HS-27A (cell line): Measurements from ENCODE around the gene ATP6V1A.

Source experiments
- DNase-seq: peaks from one replicate; pipeline ENCODE4 v3.0.0-alpha.2; 2012; ENCODE audit warnings: low read depth, missing footprints

ATP6V1A gene

DNA sequence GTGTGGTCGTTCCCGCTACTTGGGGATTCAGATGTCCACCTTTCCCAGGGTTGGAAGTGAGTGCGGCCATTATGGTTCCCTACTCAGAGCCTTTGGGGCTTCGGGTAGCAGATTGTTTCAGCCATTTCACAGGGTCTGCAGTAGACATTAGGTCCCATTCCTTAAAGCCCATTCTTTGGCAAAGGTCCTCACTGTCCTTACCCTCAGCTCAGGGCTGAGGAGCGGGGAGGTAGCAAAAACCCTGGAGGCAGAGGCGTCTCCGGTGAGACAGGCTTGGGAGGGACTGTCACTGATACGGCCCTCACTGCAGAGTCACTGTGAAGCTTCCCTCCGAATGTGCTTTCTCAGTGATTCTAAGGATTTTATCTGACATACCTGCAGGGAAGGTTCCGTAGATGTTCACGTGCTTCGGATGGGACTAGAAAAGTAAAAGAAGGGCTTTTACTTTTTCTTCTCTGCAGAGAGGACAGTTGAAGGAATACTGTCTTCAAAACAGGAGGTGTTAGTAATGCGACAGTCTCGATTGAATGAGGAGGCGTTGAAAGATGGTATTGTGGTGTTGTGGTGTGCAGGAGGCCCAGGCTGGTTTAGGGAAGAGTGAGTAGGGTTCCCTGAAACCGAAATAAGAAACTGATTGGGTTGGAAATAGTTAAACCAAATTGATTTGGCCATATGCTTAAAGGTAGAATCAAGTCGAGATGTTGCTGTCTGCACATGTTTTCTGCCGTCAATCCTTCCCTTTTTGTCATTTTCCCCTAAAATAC is 630 bp downstream of the ATP6V1A start:
- DNase-seq, result no peak

DNA sequence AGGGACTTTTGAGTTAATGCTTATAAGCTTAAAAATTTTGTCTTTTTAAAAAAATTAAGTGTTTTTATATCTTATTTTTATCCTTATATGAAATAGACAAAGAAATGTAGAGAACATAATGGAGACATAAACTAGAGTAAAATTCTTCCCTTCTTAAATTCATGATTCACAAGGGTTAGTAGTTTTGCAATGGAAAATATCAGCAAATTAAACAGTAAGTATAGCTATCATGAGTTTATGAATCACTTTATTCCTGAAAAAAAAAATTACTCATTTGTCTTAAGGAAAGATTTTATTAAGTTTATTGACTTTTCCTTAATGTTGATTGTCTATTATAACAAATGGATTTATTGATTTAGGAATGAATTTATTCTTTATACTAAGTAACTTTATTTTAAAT is 4.3 kb downstream of the ATP6V1A start:
- no peak for DNase-seq

DNA sequence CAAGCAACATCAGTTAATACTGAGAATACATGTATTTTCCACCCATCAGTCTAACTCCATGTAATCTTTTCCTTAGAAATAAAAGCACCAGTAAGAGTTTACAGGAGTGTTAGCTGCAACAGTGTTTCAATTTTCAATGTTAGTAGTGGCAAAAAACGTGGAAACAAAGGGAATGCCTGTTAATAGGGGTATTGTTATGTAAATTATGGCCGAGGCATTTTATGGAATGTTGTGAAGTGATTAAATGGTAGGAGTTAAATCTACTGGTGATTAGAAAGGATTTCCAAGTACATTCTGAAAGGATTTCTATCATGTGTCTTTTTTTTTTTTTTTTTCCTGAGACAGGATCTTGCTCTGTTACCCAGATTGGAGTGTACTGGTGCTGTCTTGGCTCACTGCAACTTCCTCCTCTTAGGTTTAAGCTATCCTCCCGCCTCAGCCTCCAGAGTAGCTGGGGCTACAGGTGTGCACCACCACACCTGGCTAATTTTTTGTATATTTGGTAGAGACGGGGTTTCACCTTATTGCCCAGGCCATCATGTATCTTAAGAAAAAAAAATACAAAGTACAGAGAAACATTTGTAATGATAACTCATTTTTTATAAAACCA is 6.6 kb downstream of the ATP6V1A start:
- no peak for DNase-seq

DNA sequence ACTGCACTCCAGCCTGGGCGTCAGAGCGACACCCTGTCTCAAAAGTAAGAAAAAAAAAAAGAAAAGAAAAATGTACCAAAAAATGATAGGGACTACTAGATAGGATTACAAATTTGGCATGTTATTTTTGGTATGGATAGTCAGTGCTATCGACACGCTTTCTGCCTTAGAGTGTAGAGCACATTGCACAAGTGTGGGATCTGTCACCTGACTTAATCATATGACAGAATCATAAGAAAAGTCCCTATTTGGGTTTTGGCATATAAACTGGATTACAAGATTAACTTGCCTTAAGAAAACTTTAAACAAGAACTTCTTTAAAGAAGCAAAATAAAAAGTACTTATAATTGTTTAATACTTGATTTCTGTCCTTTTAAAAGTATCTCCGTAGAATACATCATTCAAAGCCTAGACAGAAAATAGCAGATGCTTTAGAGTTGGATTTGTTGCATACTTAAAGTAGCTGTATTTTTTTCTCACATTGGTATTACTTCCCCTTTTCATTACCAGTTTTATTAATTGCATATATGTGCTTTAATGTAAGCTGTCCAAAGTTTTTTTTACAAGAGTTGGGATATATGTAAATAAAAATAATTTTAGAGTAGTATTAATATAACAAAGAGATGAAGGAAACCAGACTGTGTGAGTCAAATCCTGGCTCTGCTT is 7.8 kb downstream of the ATP6V1A start:
- DNase-seq, result no peak

DNA sequence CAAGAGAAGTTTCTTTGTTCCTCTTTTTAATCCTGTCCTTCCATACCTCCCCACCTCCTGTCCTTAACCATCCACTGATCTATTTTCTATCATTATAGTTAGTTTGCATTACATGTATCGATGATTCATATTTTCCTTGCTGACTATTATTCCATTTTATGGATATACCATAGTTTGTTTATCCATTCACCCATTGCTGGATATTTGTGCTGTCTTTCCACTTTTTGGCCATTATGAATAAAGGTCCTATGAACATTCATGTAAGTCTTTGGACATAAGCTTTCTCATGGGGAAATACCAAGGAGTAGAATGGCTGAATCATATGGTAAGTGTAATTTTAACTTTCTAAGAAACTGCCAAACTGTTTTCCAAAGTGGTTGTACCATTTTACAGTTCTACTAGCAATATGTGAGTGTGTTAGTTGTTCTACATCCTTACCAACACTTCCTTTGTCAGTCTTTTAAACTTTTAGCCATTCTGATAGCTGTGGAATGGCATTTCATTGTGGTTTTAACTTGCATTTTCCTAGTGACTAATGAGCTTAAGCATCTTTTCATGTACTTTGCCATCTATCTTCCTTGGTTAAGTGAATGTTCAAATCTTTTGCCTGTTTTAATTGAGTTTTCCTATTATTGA is 11.7 kb downstream of the ATP6V1A start:
- peak; percentile 47 for DNase-seq

DNA sequence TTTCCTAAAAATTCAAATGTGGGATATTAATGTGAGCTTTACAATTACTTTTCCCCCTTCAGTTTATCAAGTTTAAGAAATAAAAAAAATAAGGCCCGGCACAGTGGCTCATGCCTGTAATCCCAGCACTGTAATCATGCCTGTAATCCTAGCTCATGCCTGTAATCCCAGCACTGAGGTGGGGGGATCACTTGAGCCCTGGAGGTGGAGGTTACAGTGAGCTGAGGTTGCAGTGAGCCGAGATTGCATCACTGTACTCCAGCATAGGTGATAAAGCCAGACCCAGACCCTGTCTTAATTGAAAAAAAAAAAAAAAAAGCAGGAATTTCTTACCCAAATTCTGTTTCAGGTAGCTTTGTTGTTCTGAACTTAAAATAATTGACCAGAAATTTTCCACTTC is 17.9 kb downstream of the ATP6V1A start:
- DNase-seq, result no peak

DNA sequence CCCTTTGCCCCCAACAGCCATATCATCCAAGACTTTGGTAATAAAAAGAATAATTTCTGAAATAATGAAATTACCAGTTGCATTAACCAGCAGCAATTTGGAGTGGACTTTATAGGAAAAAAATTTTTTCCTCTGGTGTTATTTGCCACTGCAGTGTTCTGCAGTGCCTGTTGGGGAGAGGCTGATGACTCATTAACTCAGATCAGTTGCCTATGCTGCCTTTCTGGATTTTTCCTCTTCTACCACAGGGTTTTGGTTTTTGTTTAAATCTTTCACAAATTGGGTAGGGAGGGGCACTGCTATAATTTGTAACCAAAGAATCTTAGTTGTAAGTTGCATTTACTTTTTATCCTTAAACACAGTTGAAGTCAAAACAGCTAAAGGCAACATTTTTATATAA is 22.7 kb downstream of the ATP6V1A start:
- DNase-seq, result no peak

DNA sequence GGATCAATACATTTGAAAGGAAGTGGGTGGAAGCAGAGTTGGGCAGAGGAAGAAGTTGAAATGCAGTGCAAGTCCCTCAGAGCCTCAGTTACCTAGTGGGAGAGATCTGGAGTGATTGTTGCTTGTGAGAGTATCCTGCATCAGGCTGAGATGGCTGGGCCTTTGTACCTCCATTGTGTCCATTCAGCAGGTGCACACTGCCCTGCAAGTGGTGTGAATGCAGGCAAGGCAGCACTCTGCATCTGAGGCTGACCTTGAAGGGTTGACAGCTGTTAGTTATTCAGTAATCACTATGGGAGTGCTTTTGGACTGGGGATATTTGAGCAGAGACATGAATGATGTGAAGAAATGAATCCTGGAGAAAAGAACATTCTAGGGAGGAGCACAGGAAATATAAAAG is 25.2 kb downstream of the ATP6V1A start:
- no peak for DNase-seq

DNA sequence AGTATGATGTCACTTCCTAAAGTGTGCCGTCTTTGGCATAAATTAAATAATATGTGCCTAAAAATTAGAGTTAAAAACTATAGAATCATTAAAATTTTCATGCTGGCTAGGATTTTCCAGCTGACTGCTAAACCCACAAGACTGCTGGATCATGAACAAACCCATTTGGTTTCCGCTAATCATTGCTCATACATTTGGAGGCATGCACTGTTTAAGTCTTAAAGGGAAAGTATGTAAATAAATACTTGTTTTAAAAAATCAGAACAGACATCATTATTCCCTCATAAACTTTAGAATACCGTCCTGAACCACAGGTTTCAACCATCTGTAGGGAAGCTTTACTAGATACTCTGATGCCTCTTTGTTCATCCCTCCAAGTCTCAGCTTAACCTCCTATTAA is 26.5 kb downstream of the ATP6V1A start:
- no peak for DNase-seq

DNA sequence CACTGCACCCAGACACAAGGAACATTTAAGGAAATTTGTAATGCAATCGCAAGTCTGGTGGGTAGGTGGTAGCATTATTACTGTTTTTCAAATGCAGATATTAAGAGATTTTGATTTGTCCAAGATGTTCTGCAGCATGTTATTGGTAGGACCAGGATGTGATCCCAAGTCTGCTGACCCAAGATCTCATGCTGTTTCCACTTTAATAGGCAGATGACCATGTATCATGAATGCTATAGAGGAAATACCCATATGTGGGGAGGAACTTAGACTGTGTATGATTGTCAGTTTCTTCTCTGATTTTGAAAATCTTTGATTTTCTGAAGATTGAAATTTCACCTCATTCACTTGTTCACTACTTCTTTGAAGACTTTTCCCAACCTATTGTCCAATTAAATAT is 28.7 kb downstream of the ATP6V1A start:
- DNase-seq, result no peak

DNA sequence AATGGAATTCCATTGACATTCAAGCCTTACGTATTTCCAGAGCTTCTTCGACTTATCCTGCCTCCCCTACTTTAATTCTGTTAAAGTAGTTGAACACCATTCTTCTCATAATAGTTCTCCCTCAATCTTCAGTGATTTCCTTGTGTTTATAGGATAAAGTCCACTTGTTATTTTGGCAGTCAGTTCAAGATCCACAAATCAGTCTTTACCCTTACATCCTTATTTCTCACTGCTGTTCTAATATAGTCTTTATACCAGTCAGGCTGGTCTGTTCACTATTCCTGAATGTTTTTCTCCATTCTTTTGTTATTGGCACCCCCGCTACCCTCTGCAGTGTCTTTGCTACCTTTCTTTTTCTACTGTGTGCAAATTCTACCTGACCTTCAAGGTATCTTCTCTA is 29.7 kb downstream of the ATP6V1A start:
- DNase-seq, result no peak

DNA sequence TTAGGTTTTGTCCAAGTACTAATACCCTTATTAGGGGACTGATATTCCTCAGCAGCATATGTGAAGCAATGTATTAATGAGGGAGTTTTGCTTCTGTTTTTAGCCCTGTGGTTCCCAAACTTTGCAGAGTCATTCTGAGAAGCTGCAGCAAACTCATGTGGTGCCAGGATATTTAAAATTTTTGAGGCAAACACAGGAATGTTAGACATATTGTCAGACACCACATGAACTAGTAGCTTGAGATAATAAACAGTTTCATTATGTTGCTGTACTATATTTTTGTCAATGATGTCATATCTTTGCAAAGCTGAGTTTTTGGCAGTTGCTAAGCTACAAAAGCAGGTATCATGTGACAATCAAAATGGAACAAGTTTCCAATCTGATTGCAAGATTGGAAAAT is 36.6 kb downstream of the ATP6V1A start:
- DNase-seq, result peak; percentile 63

DNA sequence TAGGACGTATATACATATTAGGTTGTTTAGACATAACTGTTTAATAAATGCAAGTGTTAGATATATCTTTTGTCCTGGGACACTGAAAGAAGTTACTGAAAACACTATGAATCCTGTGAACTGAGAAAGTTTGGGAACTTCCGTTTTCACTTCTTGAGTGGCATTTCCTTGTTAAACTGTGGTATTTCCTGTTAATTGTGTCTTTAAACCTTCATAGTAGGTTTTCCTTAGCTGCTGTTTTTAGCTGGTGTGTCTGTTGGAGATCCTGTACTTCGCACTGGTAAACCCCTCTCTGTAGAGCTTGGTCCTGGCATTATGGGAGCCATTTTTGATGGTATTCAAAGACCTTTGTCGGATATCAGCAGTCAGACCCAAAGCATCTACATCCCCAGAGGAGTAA is 37.1 kb downstream of the ATP6V1A start:
- no peak for DNase-seq

DNA sequence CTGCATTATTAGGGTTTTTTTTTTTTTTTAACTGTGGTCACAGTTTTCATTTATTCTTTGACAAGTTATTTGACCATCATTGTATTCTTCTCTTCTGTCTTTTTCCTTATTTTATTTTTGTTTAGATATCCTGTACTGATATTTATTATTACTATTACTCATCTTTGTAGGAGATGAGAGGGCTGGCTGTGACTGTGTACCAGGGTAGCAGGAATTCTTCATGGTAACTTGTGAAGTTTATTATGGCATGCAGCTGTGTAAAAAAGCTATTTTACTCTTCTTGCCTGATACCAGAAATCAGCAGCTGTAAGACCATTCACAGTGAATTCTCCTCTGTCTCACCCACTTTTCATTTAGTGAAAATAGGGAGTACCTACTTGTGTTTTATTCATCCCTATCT is 44.5 kb downstream of the ATP6V1A start:
- no peak for DNase-seq

DNA sequence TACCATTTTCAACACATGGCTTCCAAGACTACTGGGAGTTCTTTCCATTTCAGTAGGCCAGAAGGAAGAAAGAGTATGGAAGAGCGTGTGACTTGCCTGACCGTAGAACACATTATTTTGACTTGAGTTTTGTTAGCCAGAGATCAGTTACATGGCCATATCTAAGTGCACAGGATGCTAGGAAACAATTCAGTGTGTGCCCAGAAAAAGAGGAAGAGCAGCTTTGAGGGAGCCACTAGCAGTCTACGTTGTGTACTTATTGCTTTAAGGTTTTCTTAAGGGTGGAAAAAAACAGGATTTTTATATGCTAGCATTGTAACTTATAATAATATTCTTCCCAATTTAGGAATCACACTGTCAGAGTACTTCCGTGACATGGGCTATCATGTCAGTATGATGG is 47.7 kb downstream of the ATP6V1A start:
- no peak for DNase-seq

DNA sequence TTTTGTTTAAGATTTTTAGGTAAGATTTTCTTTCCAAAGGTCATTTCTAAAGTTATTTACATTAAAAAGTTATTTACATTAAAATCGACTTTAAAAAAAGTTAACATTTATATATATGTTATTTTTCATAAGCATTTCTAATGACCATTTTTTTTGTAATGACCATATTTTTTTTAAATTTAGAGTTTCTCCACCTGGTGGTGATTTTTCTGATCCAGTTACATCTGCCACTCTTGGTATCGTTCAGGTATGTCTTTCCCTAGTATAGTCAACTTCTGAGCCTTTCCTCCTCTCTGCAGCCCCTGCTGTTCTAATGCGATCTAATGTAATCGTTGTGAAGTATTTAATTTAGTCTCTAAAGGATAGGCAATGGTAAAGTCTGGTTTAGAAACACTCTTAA is 48.9 kb downstream of the ATP6V1A start:
- DNase-seq, result no peak

DNA sequence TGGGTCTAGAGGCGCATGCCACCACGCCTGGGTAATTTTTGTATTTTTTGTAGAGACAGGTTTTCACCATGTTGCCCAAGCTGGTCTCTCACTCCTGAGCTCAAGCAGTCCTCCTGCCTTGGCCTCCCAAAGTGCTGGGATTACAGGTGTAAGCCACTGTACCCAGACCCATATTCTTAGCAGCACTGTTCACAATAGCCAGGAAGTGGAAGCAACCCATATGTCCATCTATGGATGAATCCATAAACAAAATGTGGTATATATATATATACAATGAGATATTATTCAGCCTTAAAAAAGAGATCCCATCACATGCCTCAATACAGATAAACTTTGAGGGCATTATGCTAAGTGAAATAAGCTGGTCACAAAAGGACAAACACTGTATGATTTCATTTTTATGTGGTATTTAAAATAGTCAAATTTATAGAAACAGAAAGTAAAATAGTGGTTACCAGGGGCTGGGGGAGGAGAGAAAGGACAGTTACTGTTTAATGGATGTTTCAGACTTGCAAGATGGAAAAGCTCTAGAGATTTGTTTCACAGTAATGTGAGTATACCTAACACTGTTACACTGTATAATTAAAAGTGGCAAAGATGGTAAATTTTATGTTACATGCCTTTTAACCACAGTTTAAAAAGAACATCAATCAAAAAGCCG is 56.1 kb downstream of the ATP6V1A start:
- no peak for DNase-seq

DNA sequence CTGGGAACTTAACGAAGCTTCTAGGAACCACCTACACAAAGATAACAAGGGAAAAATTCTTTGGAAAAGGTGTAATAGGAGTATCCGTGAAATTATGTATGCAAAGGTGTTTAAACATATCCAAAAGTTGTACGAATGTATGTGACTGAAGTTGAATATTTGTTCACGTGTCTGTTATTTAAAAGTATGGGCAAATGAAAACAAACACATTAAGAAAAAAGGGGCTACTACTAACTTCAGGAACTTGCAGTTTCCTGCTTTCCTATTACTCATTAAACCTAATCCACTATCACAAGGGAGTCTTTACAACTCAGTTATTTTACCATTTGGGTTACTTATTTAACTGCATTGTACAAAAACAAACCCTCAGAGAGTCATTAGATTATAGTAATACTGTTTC is 57.8 kb downstream of the ATP6V1A start:
- DNase-seq, result no peak

DNA sequence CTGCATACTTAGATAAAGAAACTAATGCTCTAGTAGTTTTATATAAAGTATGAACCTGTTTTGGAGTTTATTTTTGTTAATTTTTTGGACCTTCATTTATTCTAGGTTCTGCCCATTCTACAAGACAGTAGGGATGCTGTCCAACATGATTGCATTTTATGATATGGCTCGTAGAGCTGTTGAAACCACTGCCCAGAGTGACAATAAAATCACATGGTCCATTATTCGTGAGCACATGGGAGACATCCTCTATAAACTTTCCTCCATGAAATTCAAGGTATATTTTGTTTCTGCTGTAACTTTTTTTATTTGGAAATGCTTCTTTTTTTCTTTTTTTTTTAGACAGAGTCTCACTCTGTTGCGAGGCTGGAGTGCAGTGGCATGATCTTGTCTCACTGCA is 58.4 kb downstream of the ATP6V1A start:
- no peak for DNase-seq

DNA sequence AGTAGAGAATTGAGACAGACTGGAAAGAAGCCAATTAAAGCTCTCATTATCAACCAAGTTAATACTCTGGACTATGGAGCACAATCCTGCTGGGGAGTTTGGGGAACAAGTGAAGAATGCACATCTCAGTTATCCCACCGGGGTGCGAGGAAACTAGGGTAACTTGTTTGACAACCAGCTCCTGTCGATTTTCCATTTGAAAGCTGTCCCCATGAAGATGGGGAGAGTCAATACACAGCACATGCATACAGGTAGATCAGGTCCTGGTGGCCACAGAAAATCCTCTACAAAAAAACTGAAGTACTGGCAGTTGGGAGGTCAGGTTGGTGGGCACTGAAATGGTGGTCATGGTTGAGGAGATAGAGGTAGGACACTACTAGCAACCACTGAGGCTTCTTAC is 66.0 kb downstream of the ATP6V1A start:
- no peak for DNase-seq

DNA sequence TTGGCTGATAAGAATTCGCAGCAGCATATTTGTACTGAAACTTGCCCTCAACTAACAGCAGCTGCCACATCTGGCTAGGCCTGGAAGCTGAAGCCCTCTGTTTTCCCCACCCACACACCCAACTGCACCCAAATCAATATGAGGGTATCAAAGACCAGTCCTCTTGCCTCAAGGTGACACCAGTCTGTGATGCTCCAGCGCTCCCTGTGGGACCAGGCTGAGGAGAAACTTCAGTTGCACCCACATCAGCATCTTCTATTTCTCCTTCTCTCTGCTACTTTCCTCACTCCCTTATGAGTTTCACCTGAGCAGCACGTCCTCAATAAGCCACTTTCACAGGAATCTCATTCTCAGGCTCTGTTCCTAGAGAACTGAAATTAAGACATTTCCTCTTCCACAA is 73.0 kb downstream of the ATP6V1A start:
- no peak for DNase-seq

DNA sequence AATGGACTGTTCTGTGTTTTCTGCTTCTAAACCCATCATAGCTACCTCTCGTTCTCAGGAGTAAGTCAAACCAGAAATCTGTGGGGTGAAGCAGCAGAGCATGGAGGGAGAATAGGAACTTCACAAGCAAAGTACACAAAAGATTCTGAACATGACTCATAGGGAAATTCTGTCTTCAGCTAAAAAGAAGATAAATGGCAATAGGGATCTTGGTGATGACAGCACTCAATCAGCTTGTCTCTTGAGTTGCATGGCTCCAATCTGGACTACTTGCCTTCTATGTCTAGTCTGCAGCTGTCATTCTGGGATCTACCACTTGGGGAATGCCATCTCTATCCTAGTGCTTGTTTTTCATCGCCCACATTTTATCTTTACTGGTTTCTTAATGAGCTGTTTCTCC is 78.3 kb downstream of the ATP6V1A start:
- no peak for DNase-seq

DNA sequence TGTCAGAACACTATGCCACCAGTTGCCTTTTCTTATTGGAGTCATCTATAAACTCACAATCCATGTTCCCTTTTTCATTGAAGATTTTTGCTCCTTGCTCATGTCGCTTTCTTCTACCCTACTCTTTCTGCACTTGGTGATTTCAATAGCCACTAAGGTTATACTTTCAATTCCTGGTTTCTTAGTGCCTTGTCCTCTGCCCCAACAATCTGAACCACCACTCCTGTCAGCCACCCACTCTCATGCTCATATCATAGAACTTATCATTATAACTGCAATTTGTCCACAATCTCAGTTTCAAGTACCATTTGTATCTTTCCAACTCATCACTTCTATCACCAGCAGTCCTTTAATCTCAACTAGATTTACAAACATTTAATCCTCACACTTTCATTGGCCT is 81.8 kb downstream of the ATP6V1A start:
- DNase-seq, result no peak
